GM10266 (cell line): ENCODE results near the gene HIPK2.

Experiments used
- DNase-seq: peaks from one replicate; pipeline ENCODE4 v3.0.0; 2012; ENCODE audit errors: extremely low spot score
- TF ChIP-seq, protein P1 (sequence below): IDR thresholded peaks from 2 replicates; pipeline ENCODE4 v1.5.1; 2012; ENCODE audit warnings: mild to moderate bottlenecking, low read depth; ENCODE audit not compliant: control insufficient read depth, insufficient read depth; ENCODE audit errors: missing control alignments

The HIPK2 gene

DNA sequence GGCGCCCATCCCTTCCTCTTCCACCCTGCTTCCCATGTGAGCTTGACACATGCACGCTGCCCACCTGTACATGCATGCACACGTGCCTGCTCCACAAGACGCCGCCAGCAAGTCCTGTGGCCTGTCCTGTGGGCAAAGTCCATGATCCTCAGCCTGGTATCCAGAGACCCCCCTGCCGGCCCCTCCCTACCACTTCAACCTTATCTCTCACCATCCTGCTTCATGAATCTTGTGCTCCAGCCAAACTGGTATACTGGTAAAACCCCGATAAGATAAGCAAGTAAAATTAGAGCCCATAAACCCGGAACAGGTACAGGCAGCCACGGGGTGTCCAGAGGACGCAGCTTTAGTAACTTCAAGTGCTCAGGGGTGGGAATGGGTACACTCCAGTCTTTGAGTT lies 39.5 kb upstream of the HIPK2 start:
- TF ChIP-seq, protein P1, sequence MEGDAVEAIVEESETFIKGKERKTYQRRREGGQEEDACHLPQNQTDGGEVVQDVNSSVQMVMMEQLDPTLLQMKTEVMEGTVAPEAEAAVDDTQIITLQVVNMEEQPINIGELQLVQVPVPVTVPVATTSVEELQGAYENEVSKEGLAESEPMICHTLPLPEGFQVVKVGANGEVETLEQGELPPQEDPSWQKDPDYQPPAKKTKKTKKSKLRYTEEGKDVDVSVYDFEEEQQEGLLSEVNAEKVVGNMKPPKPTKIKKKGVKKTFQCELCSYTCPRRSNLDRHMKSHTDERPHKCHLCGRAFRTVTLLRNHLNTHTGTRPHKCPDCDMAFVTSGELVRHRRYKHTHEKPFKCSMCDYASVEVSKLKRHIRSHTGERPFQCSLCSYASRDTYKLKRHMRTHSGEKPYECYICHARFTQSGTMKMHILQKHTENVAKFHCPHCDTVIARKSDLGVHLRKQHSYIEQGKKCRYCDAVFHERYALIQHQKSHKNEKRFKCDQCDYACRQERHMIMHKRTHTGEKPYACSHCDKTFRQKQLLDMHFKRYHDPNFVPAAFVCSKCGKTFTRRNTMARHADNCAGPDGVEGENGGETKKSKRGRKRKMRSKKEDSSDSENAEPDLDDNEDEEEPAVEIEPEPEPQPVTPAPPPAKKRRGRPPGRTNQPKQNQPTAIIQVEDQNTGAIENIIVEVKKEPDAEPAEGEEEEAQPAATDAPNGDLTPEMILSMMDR = no peak
- no peak for DNase-seq

DNA sequence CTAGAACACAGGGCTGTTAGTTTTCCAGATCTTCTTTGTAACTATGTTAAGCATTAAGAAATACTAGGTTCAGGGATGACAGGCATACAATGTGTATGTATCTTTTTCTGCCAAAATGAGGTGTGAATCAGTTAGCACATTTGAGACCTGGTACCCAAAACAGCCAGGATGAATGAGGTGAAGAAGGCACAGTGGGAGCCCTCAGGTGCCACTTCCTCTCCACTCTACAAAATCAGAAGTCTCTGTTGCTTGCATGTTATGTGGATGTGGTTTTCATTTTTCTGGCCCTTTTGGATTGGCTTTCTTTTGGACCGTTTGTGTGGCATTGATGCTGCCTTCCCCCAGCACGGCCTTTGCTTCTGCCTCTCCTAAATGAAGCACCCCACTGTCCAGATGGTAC lies 35.9 kb upstream of the HIPK2 start:
- TF ChIP-seq, protein P1 = no peak
- no peak for DNase-seq

DNA sequence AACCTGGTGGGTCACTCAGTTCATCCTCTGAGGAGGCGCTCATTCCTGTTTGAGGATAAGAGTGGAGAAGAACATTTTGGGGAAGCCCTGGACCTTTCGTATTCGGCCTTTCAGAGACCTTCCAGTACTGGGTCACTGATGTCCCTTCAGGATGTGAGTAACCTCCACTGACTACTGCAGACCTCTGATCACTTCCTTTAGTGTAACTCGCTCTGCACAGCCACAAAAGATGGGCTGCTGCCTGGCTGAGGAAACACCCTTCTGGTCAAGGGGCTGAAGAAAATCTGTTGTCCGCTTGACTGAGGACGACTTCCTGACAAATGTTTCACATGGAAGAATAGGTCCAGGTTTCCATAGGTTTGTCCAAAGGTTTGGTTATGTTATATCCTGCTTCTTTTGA lies 35.4 kb upstream of the HIPK2 start:
- TF ChIP-seq, protein P1 = no peak
- no peak for DNase-seq

DNA sequence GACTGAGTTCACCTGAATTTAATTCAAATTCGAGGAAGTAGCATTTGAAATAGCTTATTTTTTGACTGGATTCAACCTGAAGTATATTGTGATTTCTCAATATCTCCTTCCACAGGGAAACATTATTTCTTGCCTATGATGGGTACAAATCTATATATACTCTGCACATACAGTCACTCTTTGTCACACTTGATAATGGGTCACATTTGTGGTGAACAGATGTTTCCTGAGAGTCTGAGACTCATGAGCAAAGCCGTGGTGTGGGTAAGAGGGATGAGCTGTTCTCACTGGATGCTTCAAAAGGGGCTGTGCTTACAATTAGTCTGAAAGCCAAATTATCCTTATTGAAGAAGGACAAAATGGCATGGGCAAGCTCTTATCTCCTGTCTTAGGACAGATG lies 33.3 kb upstream of the HIPK2 start:
- TF ChIP-seq, protein P1 = no peak
- DNase-seq = no peak

DNA sequence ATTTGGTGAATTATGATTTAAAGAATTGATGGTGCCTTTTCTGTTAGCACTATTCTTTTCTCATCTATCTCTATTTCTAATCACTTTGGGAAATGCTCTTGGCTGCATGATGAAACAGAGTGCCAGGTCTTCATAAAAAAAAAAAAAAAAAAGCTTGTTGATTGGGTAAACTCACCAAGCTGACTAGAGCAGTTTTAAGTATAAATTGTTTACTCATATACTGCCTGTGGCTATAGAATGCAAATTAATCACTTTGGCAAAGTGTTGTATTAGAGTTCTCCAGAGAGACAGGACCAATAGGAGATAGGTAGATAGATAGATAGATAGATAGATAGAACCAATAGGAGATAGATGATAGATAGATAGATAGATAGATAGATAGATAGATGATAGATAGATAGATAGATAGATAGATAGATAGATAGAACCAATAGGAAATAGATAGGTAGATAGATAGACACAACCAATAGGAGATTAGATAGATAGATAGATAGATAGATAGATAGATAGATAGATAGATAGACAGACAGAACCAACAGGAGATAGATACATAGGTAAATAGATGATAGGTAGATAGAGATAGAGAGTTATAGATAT lies 31.1 kb upstream of the HIPK2 start:
- no peak for DNase-seq
- TF ChIP-seq, protein P1 = no peak

DNA sequence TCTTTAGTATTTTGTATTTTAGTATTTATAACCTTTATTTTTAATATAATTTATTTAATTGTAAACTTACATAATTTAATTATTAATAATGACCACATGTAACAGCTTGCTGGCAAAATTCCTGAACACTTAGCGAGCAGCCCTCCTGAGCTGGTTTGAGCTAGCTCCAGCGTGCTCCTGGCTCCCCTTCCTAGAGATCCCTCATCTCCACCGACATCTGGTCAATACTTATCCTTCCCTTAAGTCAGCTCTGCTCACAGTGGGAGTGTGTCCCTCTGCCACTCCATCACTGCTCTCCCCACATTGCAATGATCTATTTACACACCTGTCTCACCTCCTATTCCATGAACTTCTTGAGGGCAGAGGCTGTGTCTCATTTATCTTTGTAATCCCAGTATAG lies 30.6 kb upstream of the HIPK2 start:
- DNase-seq = no peak

DNA sequence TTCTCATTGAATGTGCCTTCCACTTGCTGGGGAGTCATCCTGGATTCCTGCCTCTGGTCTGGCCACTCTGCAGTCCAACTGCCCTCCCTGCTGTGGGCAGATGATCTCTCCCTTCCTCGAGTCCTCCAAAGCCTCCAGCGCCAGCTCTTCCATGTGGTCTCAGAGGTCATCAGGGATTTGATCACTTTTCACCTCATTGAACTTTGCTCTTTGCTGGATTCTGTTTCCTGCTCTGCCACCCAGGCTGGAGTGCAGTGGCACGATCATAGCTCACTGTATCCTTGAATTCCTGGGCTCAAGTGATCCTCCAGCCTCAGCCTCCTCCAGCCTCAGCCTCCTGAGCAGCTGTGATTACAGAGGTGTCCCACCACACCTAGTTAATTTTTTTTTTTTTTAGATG lies 29.2 kb upstream of the HIPK2 start:
- DNase-seq = no peak
- TF ChIP-seq, protein P1 = no peak

More for the DNA sequence above, 30.6 kb upstream of the HIPK2 start:
- TF ChIP-seq, protein P1 = no peak
